Measurements from ENCODE around the gene CHIT1.
A peak's percentile ranks its signal among the peaks of the same experiment; 100 is the strongest.

The CHIT1 gene

GRCh38 chr1:203273206-203273868 lies 43.9 kb upstream of the CHIT1 start:
- Histone ChIP-seq H3K36me3 (ENCODE audit: control insufficient read depth in 2 of 2, insufficient read depth in 2 of 2, low read length in 2 of 2) (no peaks in the 10 kb centered on the region), H3K27me3 (ENCODE audit: control insufficient read depth in 2 of 2, insufficient read depth in 2 of 2, low read length in 2 of 2) (no peaks in the 10 kb centered on the region), H3K27ac (ENCODE audit: low read depth in 2 of 2, low read length in 2 of 2) (peak overlapping the region; percentile 66 to 85), H3K4me3 (ENCODE audit: low read length in 2 of 2) (peak overlapping the region; percentile 48 to 65), H3K9me3 (ENCODE audit: control insufficient read depth in 2 of 2, low read length in 2 of 2) (no peaks in the 10 kb centered on the region), H3K4me1 (ENCODE audit: control insufficient read depth in 2 of 2, insufficient read depth in 2 of 2, low read length in 2 of 2) (peaks cover 30 to 40% of the 10 kb centered on the region in 2 donors), H3K9ac (ENCODE audit: low read depth in 1 of 2, low read length in 2 of 2) (peak overlapping the region; percentile 10 to 61)

- Histone ChIP-seq H3K4me1 (ENCODE audit: control insufficient read depth in 2 of 2, insufficient read depth in 2 of 2, low read length in 2 of 2) (peaks cover 27 to 34% of the 10 kb centered on the region in 2 donors), H3K27ac (ENCODE audit: low read depth in 2 of 2, low read length in 2 of 2) (peak overlapping the region in 1 of 2 donors; percentile 66), H3K9me3 (ENCODE audit: control insufficient read depth in 2 of 2, low read length in 2 of 2) (no peaks in the 10 kb centered on the region), H3K36me3 (ENCODE audit: control insufficient read depth in 2 of 2, insufficient read depth in 2 of 2, low read length in 2 of 2) (no peaks in the 10 kb centered on the region), H3K4me3 (ENCODE audit: low read length in 2 of 2) (peak overlapping the region; percentile 48 to 65), H3K9ac (ENCODE audit: low read depth in 1 of 2, low read length in 2 of 2) (peak overlapping the region; percentile 10 to 61), H3K27me3 (ENCODE audit: control insufficient read depth in 2 of 2, insufficient read depth in 2 of 2, low read length in 2 of 2) (no peaks in the 10 kb centered on the region)
Measured at GRCh38 chr1:203272633-203273205, 43.2 kb upstream of the CHIT1 start.

GRCh38 chr1:203271962-203272632 lies 42.6 kb upstream of the CHIT1 start:
- Histone ChIP-seq H3K27ac (ENCODE audit: low read depth in 2 of 2, low read length in 2 of 2) (no peak overlapping the region), H3K27me3 (ENCODE audit: control insufficient read depth in 2 of 2, insufficient read depth in 2 of 2, low read length in 2 of 2) (no peaks in the 10 kb centered on the region), H3K9me3 (ENCODE audit: control insufficient read depth in 2 of 2, low read length in 2 of 2) (no peaks in the 10 kb centered on the region), H3K4me1 (ENCODE audit: control insufficient read depth in 2 of 2, insufficient read depth in 2 of 2, low read length in 2 of 2) (peaks cover 29 to 30% of the 10 kb centered on the region in 2 donors), H3K9ac (ENCODE audit: low read depth in 1 of 2, low read length in 2 of 2) (no peak overlapping the region), H3K36me3 (ENCODE audit: control insufficient read depth in 2 of 2, insufficient read depth in 2 of 2, low read length in 2 of 2) (no peaks in the 10 kb centered on the region), H3K4me3 (ENCODE audit: low read length in 2 of 2) (no peak overlapping the region)

GRCh38 chr1:203271018-203271743 lies 41.7 kb upstream of the CHIT1 start:
- Histone ChIP-seq H3K27me3 (ENCODE audit: control insufficient read depth in 2 of 2, insufficient read depth in 2 of 2, low read length in 2 of 2) (no peaks in the 10 kb centered on the region), H3K9ac (ENCODE audit: low read depth in 1 of 2, low read length in 2 of 2) (no peak overlapping the region), H3K4me1 (ENCODE audit: control insufficient read depth in 2 of 2, insufficient read depth in 2 of 2, low read length in 2 of 2) (peaks cover 29 to 30% of the 10 kb centered on the region in 2 donors)

GRCh38 chr1:203270448-203270847 lies 41.0 kb upstream of the CHIT1 start:
- Histone ChIP-seq H3K27me3 (ENCODE audit: control insufficient read depth in 2 of 2, insufficient read depth in 2 of 2, low read length in 2 of 2) (no peaks in the 10 kb centered on the region), H3K4me3 (ENCODE audit: low read length in 2 of 2) (no peak overlapping the region), H3K27ac (ENCODE audit: low read depth in 2 of 2, low read length in 2 of 2) (no peak overlapping the region), H3K36me3 (ENCODE audit: control insufficient read depth in 2 of 2, insufficient read depth in 2 of 2, low read length in 2 of 2) (no peaks in the 10 kb centered on the region), H3K9me3 (ENCODE audit: control insufficient read depth in 2 of 2, low read length in 2 of 2) (no peaks in the 10 kb centered on the region), H3K4me1 (ENCODE audit: control insufficient read depth in 2 of 2, insufficient read depth in 2 of 2, low read length in 2 of 2) (peaks cover 29 to 30% of the 10 kb centered on the region in 2 donors), H3K9ac (ENCODE audit: low read depth in 1 of 2, low read length in 2 of 2) (no peak overlapping the region)

More at GRCh38 chr1:203271018-203271743, 41.7 kb upstream of the CHIT1 start:
- Histone ChIP-seq H3K9me3 (ENCODE audit: control insufficient read depth in 2 of 2, low read length in 2 of 2) (no peaks in the 10 kb centered on the region), H3K4me3 (ENCODE audit: low read length in 2 of 2) (no peak overlapping the region), H3K36me3 (ENCODE audit: control insufficient read depth in 2 of 2, insufficient read depth in 2 of 2, low read length in 2 of 2) (no peaks in the 10 kb centered on the region), H3K27ac (ENCODE audit: low read depth in 2 of 2, low read length in 2 of 2) (no peak overlapping the region)

GRCh38 chr1:203269654-203270020 lies 40.2 kb upstream of the CHIT1 start:
- H3K27ac ChIP-seq (ENCODE audit: low read depth in 2 of 2, low read length in 2 of 2) = no peak overlapping the region
- no peaks in the 10 kb centered on the region for H3K27me3 ChIP-seq (ENCODE audit: control insufficient read depth in 2 of 2, insufficient read depth in 2 of 2, low read length in 2 of 2)
- no peaks in the 10 kb centered on the region for H3K36me3 ChIP-seq (ENCODE audit: control insufficient read depth in 2 of 2, insufficient read depth in 2 of 2, low read length in 2 of 2)
- H3K4me3 ChIP-seq (ENCODE audit: low read length in 2 of 2) = no peak overlapping the region
- H3K9me3 ChIP-seq (ENCODE audit: control insufficient read depth in 2 of 2, low read length in 2 of 2) = no peaks in the 10 kb centered on the region
- peaks cover 24 to 27% of the 10 kb centered on the region in 2 donors for H3K4me1 ChIP-seq (ENCODE audit: control insufficient read depth in 2 of 2, insufficient read depth in 2 of 2, low read length in 2 of 2)
- H3K9ac ChIP-seq (ENCODE audit: low read depth in 1 of 2, low read length in 2 of 2) = no peak overlapping the region

GRCh38 chr1:203268901-203269653 lies 39.6 kb upstream of the CHIT1 start:
- Histone ChIP-seq H3K27ac (ENCODE audit: low read depth in 2 of 2, low read length in 2 of 2) (no peak overlapping the region), H3K4me1 (ENCODE audit: control insufficient read depth in 2 of 2, insufficient read depth in 2 of 2, low read length in 2 of 2) (peaks cover 19 to 26% of the 10 kb centered on the region in 2 donors), H3K27me3 (ENCODE audit: control insufficient read depth in 2 of 2, insufficient read depth in 2 of 2, low read length in 2 of 2) (peaks cover 0 to 2% of the 10 kb centered on the region in 2 donors), H3K36me3 (ENCODE audit: control insufficient read depth in 2 of 2, insufficient read depth in 2 of 2, low read length in 2 of 2) (no peaks in the 10 kb centered on the region), H3K9me3 (ENCODE audit: control insufficient read depth in 2 of 2, low read length in 2 of 2) (no peaks in the 10 kb centered on the region), H3K4me3 (ENCODE audit: low read length in 2 of 2) (no peak overlapping the region), H3K9ac (ENCODE audit: low read depth in 1 of 2, low read length in 2 of 2) (no peak overlapping the region)

GRCh38 chr1:203267912-203268311 lies 38.4 kb upstream of the CHIT1 start:
- Histone ChIP-seq H3K27me3 (ENCODE audit: control insufficient read depth in 2 of 2, insufficient read depth in 2 of 2, low read length in 2 of 2) (peaks cover 0 to 4% of the 10 kb centered on the region in 2 donors), H3K27ac (ENCODE audit: low read depth in 2 of 2, low read length in 2 of 2) (peak overlapping the region in 1 of 2 donors; percentile 75), H3K9ac (ENCODE audit: low read depth in 1 of 2, low read length in 2 of 2) (peak overlapping the region; percentile 65 to 86), H3K9me3 (ENCODE audit: control insufficient read depth in 2 of 2, low read length in 2 of 2) (no peaks in the 10 kb centered on the region), H3K4me3 (ENCODE audit: low read length in 2 of 2) (peak overlapping the region; percentile 70 to 90), H3K36me3 (ENCODE audit: control insufficient read depth in 2 of 2, insufficient read depth in 2 of 2, low read length in 2 of 2) (no peaks in the 10 kb centered on the region), H3K4me1 (ENCODE audit: control insufficient read depth in 2 of 2, insufficient read depth in 2 of 2, low read length in 2 of 2) (peaks cover 9 to 18% of the 10 kb centered on the region in 2 donors)

GRCh38 chr1:203267347-203267846 lies 37.9 kb upstream of the CHIT1 start:
- H3K4me1 ChIP-seq (ENCODE audit: control insufficient read depth in 2 of 2, insufficient read depth in 2 of 2, low read length in 2 of 2) = peaks cover 6 to 13% of the 10 kb centered on the region in 2 donors
- no peaks in the 10 kb centered on the region for H3K36me3 ChIP-seq (ENCODE audit: control insufficient read depth in 2 of 2, insufficient read depth in 2 of 2, low read length in 2 of 2)
- peak overlapping the region; percentile 70 to 90 for H3K4me3 ChIP-seq (ENCODE audit: low read length in 2 of 2)
- no peaks in the 10 kb centered on the region for H3K9me3 ChIP-seq (ENCODE audit: control insufficient read depth in 2 of 2, low read length in 2 of 2)
- H3K9ac ChIP-seq (ENCODE audit: low read depth in 1 of 2, low read length in 2 of 2) = peak overlapping the region; percentile 65 to 86
- peaks cover 0 to 4% of the 10 kb centered on the region in 2 donors for H3K27me3 ChIP-seq (ENCODE audit: control insufficient read depth in 2 of 2, insufficient read depth in 2 of 2, low read length in 2 of 2)
- H3K27ac ChIP-seq (ENCODE audit: low read depth in 2 of 2, low read length in 2 of 2) = peak overlapping the region; percentile 56 to 75
